Middle frontal gyrus (tissue), 1 donor: Measurements from ENCODE around the gene DUSP8.
"Not testable (repeated sequence)": the region's sequence is repeated elsewhere in the genome, so short reads cannot be mapped to it uniquely, and the experiment has no call there.

Experiments
- DNase-seq: peaks from one replicate; pipeline ENCODE4 v3.0.0-alpha.2; 2015; ENCODE audit warnings: low spot score; ENCODE audit errors: extremely low spot score

DUSP8 gene

DNA sequence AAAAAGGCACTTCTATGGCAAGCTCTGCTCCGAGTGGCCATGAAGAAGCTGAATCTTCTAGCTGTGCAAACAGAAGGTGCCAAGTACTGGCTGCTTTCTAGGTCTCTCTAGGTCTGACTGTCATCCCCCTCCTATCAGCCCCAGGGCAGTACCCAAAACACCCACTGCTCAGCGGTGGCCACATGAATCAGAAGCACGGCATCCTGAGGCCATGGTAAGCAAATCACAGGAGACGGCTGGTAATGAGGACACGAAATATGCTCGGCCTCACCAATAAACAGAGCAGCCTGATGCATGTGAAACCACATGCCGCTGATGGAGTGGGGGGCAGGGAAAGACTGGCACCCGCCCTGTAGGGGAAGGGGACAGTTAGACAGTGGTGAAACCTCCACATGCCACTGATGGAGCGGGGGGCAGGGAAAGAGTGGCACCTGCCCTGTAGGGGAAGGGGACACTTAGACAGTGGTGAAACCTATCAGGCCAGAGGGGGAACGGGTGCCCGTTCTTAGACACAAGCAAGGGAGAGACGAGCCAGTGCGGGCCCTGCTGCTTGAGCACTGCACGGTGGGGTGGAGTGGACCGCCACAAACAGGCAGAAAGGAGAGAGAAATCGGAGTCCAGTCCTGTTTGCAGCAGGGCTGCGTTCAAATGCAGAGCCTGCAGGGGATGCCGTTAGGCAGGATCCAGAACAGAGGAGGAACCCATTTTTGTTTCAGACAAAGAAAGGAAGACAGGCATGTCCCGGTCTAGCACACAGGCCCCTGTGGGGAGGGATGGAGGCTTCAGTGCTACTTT lies 55.6 kb downstream of the DUSP8 start:
- no peak for DNase-seq

DNA sequence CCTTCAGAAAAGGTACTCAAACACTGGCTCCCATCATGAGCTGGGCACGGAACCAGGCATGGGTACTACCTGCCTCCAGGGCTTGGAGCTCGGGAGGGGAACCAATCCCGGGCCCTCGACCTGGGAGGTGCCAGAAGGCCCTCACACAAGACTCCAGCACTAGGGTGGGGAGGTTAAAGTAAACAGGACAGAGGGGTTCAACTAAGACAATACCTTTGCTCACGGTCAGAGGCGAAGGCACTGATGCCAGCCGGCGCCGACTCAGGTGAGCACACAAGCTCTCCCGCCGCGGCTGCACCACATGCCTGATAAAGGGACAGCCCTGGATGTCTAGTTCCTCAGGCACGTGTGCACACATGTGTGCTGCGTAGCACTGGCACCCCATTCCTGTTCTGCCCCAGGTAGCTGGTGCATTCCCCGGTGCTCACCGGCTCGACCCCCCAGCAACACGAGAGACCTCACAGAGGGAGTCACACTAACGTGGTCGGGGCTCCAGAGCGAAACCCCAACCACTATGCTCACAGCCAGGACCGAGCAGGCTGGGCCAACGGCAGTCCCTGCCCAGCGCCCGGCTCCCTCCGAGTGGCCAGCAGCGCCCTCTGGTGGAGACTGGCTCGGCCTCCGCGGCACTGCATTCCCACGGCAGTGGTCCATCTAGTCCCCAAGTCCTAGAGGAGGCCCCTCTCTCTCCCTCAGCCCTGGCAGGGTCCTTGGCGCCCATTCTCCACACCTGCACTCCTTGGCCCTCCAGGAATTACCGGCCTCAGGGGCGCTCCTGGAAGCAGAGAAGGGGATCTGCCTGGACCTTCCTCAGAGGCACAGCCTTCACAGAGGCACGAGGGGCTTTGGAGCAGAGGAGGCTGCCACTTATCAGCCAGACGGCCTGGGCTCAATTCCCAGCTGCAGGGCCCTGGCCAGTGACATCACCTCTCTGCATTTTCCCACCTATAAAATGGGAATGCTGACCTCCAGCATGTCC lies 56.7 kb downstream of the DUSP8 start:
- peak; percentile 63 for DNase-seq

DNA sequence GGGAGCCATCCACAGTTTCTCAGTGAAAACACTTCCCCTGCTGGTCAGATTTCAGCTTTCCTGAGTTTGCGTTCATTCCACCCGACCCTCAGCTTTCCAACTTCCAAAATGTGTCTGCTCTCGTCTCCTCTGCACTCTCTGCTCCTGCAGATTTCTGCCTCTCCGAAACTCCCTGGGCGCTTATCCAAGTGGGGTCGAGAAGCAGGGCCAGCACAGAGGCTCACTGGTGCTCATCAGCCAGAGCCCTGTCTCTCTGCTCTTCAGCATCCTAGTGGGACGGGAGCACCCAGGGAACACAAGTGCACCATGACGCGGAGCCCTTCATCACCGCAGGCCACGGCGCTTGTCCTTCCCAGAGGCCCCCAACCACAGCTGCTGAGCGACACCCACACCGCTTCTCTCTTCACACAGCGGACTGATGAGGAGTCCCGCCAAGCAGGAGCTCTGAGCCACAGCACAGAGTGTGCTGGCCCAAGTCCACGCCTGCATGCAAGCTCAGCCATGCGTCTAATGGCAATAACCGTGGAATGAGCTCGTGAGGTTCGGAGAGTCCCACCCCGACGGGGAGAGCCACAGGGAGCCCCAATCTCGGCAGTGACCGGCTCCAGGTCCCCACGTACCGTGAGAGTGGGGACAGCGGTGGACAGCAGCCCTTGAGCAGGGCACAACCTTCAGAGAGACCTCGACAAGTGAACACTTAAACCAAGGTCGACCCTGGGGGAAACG lies 57.6 kb downstream of the DUSP8 start:
- no peak for DNase-seq

DNA sequence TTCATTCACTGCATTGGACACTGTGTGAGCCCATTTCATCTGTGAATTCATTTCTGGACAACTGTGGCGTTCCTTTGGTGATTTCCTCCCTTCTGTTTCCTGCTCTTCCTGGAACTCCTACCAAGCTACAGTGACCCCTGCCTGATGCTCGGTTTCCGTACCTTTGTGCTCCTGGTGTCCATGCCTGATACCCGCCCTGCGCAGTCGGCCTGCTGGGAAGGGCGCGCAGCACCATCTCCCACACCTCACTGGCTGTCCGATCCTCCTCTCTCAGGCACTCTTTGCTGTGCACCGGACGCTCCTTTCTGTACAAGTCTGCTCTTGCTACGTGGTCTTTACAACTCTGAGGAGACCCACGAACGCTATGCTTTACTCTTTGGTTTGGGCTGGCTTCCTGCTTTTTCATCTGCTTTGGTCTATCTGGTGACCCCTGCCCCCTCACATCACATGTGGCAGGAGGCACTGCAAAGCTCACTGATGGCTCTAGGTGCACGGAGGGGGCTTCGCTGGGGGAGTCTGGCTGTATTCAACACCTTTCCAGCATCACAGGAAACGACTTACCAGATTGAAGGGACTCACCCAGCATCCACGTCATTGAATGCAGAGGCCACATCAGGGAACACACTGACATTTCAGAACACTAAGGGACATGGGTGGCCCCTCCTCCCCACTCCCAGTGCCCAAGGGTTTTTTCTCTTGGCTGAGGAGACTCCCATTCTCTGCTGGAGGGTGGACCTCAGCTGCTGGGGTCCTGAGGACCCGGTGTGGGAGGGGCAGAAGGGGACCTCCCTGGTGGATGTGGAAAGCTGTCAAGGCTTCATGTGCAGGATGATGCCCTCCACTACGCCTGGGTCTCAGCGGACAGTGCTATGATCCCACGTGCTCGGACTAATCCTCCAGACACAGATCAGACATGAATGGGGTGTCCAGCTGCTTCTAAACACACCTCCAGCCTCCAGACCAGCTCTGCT lies 58.5 kb downstream of the DUSP8 start:
- DNase-seq = no peak

DNA sequence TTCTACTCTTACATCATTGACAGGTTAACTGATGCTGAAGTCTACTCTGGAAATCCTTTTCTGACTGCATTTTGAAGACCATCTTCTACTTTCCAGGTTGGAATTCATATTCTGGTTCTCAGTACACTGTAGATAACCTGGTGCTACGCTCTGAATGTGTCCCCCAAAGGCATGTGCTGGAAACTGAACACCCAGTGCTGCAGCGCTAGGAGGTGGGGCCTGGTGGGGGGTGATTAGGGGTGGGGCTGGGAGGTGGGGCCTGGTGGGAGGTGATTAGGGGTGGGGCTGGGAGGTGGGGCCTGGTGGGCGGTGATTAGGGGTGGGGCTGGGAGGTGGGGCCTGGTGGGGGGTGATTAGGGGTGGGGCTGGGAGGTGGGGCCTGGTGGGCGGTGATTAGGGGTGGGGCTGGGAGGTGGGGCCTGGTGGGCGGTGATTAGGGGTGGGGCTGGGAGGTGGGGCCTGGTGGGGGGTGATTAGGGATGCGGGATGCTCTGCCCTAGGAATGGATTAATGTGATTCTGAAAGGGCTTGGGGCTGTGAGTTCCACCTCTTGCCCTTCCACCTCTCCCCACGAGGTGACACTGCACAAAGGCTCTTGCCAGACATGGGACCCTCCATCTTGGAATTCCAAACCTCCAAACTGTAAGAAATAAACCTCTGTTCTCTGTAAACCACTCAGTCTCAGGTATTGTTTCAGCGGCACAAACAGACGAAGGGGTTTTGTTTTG lies 59.4 kb downstream of the DUSP8 start:
- not testable (repeated sequence) for DNase-seq

DNA sequence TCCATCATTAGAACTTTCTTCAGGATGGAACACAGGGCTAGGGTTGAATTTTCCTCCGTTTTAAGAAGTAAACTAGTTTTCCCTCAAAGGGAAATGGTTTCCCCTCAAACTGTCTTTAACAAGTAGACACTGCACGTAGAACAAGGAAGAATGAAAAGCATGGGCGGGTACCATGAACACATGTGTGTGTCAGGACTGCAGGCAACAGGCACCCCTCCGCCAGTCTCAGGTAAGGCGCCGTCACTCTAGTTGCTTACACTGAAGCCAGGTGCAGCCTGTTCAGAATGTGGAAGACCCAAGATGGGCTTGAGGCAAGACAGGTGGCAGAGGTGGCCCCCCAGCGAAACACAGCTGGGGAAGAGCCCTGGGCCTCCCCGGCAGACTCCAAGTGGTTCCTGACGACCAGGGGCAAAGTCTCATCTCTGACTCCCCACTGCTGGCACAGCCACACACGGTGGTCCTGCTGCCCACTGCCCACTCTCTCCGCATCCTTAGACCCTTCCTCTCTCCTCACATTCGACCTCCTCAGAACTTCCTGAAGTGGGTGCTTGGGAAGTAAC lies 60.1 kb downstream of the DUSP8 start:
- DNase-seq = no peak

DNA sequence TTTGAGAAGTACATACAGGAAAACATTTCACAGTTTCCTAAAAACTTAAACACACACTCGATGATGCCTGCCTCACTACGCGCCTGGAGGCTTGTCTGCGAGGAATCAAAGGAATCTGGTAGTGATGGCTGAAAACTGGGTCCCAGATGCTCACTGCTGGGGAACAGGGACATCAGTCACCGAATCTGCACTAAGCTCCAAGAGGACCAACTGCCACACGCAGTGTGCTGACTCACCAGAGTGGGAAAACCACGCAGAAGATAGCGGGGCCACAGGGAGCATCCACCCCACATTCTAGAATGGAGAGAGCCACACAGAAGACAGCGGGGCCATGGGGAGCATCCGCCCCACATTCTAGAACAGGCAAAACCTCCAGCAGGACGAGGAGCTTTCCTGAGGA lies 61.1 kb downstream of the DUSP8 start:
- DNase-seq = no peak

DNA sequence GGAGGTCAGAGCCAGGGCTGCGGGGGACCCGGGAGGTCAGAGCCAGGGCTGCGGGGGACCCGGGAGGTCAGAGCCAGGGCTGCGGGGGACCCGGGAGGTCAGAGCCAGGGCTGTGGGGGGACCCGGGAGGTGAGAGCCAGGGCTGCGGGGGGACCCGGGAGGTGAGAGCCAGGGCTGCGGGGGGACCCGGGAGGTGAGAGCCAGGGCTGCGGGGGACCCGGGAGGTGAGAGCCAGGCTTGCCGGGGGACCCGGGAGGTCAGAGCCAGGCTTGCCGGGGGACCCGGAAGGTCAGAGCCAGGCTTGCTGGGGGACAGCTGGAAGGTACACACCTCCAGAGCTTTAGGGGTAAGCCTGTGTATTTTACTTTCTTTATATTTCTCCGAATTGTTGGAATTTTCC lies 61.7 kb downstream of the DUSP8 start:
- not testable (repeated sequence) for DNase-seq

DNA sequence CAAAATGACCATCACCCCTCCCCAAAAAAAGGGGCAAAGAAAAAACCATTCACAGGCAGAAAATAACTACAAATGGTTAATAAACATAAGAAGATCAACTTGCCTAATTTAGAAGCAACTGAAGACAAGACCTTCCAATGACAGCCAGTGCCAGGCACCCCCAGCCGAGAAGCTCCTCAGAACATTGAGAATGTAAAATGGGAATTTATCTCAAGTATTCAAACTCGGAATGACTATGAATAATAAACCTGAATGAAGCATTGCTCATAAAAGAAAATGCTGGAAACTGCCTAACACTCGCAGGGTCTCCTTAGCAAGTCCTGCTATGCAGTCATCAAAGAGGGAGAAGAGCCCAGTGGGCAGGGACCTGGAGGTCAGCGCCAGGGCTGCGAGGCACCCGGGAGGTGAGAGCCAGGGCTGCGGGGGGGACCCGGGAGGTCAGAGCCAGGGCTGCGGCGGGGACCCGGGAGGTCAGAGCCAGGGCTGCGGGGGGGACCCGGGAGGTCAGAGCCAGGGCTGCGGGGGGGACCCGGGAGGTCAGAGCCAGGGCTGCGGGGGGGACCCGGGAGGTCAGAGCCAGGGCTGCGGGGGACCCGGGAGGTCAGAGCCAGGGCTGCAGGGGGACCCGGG lies 62.3 kb downstream of the DUSP8 start:
- DNase-seq = no peak

DNA sequence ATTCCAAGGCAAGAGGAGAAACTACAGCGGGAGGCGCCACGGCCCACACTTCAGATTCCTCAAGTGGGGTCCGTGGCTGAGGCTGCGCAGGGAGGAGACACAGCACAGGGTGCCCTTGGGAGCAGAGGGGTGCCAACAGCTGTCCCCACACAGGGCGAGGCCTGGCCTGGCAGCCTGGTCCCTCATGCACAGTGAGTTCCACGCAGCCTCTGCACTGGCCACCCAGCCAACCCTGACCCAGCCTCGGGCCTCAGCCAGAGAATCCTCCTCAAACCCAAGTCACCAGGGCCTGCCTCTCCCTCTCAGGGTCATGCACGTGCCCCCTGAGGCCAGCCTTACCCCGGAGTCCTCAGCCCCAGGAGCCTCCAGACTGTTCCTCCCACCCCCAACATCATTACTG lies 63.1 kb downstream of the DUSP8 start:
- DNase-seq = no peak

DNA sequence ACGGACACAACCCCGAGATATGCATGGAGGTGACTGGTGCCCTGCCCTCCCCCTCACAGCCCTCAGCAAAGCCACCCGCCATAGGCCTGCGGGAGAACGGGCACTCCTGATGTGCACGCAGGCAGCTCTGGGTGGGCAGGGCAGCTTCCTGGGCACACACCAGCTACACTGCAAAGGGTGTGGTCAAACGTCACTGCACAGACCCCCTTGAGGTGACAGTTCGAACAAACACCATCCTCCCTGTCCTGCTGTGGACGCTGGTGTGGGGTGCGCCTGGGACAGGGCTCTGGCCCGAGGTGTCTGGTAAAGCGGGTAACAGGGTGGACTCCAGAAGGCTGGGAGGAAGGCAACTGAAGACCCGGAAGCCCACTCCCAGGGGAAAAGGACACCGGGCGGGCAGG lies 63.6 kb downstream of the DUSP8 start:
- DNase-seq = no peak

DNA sequence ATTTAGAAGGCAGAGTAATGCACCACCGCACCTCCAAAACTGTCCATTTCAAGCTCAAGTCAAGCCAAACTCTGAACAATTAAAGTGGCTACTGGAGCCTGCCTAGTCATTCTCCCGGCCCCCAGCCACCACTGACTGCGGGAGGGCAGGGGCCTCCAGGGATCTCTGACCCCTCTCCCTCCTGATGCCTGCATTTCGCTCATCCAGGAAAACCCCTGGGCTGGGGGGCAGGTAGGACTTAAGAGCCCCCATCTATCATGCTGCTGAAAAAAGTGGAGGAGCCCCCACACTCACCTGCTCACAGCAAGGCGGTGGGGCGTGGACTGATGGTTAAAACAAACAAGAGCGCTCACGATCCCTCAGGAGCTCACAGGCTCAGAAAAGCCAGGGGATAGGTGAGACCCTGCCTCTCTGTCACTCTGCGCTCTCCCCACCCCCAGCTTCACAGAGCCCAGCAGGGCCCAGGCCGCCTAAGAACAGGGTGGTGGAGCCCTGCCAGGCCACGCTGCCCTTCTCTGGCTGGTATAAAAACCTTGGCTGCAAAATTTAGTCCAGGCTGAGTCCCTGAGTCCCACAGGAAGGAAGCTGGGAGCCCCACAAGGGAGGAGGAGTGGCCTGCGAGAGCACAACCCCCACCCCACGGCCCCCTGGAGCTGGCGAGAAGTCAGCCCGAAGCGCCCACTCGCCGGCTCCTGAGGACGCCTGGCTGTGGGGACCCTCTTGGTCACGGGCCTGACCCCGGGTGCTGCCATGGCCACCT lies 64.5 kb downstream of the DUSP8 start:
- DNase-seq = no peak

DNA sequence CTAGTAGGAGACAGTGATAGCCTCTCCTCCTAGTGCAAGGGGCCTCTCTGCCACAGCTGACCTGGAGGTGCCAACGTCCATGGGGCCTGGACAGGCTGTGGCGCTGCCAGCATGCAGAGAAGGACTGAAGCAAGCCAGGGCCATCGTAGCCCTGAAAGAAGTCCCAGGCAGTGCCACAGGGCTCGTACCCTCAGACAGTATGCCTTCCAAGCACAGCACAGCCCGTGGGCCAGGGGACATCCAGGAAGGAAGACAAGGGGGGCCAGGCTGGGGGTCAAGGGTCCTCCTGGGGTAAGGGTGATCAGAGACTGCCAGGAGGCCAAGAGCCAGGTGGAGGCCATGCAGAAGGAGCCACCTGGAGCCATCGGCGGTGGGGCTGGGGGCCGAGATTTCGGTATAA lies 65.1 kb downstream of the DUSP8 start:
- no peak for DNase-seq

DNA sequence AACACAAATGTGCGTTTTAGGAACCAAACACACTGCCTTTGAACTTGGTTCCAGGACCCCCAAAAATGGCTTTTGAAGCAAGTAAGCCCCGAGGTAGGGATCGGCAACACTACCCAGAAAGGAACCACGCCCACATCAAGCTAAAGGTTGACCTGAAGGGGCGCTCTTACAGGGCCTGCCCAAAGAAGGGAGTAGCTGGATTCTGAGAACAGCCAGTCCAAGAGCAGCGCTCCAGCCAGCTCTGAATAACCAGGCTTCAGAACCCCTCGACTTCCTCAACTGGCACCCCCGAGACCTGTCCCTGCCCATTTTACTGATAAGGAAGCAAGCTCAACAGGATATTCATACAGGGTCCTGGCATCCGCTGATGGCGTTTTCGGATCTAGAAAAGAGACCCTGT lies 66.6 kb downstream of the DUSP8 start:
- no peak for DNase-seq

DNA sequence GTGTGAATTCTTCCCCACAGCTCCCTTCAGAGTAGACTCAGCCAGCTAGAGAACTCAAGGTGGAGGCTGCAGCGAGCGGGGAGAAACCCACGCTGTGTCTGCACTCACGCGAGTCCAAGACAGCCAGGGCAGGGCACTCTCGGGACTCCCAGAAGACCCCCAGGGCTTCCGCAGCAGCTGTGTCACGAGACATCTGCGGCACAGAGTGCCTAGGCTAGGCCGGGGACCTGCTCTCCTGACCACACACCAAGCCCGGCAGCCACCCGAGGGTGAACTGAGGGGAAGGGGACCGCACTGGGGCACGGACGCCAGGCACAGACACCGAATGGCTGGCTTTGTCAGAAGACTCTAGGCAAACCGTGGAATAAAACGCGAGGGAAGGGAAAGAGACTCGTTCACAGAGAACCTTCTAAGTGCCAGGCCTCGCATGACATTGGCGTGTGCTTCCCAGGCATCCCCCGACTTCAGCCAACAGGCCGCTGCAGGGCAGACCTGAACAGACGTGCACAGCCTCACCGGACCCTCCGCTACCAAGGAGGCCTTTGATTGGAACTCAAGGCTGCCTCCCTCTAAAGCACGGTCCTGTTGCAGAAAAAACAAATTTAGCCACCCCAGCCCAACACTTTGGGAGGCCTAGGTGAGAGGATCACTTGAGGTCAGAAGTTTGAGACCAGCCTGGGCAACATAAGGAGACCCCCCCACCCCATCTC lies 67.3 kb downstream of the DUSP8 start:
- DNase-seq = no peak

DNA sequence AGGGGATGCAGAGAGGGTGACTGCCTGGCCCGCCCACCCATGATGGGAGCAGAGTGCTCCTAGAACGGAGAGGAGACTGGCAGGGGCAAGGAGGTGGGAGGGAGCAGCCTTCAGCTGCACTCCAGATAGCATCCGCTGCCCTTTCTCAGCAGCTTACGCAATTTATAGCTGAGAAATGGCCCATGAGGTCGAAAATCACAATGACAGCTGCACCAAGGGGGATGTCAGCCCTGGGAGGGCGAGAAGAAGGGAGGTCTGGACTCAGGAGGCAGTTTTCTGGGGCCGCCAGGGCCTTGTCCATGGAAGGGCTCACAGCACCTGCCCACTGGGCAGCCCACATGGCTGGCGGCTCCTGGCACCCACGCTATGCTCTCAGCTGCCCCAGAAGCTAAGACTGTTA lies 67.9 kb downstream of the DUSP8 start:
- DNase-seq = no peak
